HCT116 (cell line): ENCODE results near the gene CDHR4.

Source experiments
- CEBPB ChIP-seq: IDR thresholded peaks from 2 replicates; pipeline ENCODE4 v1.6.1; 2012; ENCODE audit warnings: low read depth
- CTCF ChIP-seq, 3 experiments: fragments of 200-600 bp in 1 of 3; sonication (generic) in 1 of 3; IDR thresholded peaks in 2 of 3; conservative IDR thresholded peaks in 1 of 3; 2 replicates each; pipeline ENCODE4 v1.5.1; 2012 to 2017; ENCODE audit warnings: low read depth in 2 of 3, low read length in 2 of 3, antibody characterized with exemption in 1 of 3, borderline replicate concordance in 1 of 3, control low read depth in 1 of 3, mild to moderate bottlenecking in 1 of 3, mixed read lengths in 1 of 3, mixed run types in 1 of 3, moderate library complexity in 1 of 3; ENCODE audit not compliant: insufficient read depth in 1 of 3
- EZH2 ChIP-seq: fragments of 200-600 bp; sonication (generic); IDR thresholded peaks from 2 replicates; pipeline ENCODE4 v1.6.1; 2017; ENCODE audit warnings: antibody characterized with exemption, mixed run types
- EZH2phosphoT487 ChIP-seq: fragments of 200-600 bp; IDR thresholded peaks from 2 replicates; pipeline ENCODE4 v1.6.1; 2018; ENCODE audit warnings: antibody characterized with exemption, borderline replicate concordance
- POLR2A ChIP-seq: IDR thresholded peaks from 2 replicates; pipeline ENCODE4 v1.7.0; 2011; ENCODE audit warnings: borderline replicate concordance; ENCODE audit not compliant: insufficient read depth, insufficient read length; ENCODE audit errors: extremely low read depth
- POLR2AphosphoS5 ChIP-seq: IDR thresholded peaks from 2 replicates; pipeline ENCODE4 v1.6.1; 2011; ENCODE audit warnings: mild to moderate bottlenecking, low read depth, low read length, moderate library complexity
- RAD21 ChIP-seq: IDR thresholded peaks from 2 replicates; pipeline ENCODE4 v1.6.1; 2012; ENCODE audit warnings: low read depth, mild to moderate bottlenecking
- REST ChIP-seq: IDR thresholded peaks from 2 replicates; pipeline ENCODE4 v1.6.1; 2012; ENCODE audit warnings: low read depth
- SIN3A ChIP-seq: IDR thresholded peaks from 2 replicates; pipeline ENCODE4 v1.6.1; 2012; ENCODE audit warnings: low read depth
- SP1 ChIP-seq: IDR thresholded peaks from 2 replicates; pipeline ENCODE4 v1.6.1; 2012; ENCODE audit warnings: low read depth
- YY1 ChIP-seq: IDR thresholded peaks from 2 replicates; pipeline ENCODE4 v1.6.1; 2011; ENCODE audit warnings: low read length, low read depth, moderate library complexity, mild to moderate bottlenecking; ENCODE audit not compliant: insufficient replicate concordance; ENCODE audit errors: extremely low read depth
- ZFX ChIP-seq: fragments of 450-650 bp; IDR thresholded peaks from 2 replicates; pipeline ENCODE4 v1.6.1; 2017
- TF ChIP-seq, protein P1 (sequence below): IDR thresholded peaks from 2 replicates; pipeline ENCODE4 v1.6.1; 2012
- TF ChIP-seq, protein P2 (sequence below): IDR thresholded peaks from 2 replicates; pipeline ENCODE4 v1.6.1; 2011; ENCODE audit warnings: mild to moderate bottlenecking, low read length, moderate library complexity; ENCODE audit not compliant: insufficient replicate concordance; ENCODE audit errors: extremely low read depth

- TF ChIP-seq CTCF (IDR thresholded peaks at IDR 0.05 in 2 of 3, conservative IDR thresholded peaks at IDR 0.05 in 1 of 3; ENCODE audit: borderline replicate concordance in 1 of 3, insufficient read depth in 1 of 3, low read depth in 2 of 3, low read length in 2 of 3) (no peak), SIN3A (no peak), CEBPB (no peak), EZH2phosphoT487 (no peak), POLR2A (no peak), RAD21 (no peak), POLR2AphosphoS5 (no peak), EZH2 (no peak), SP1 (no peak), REST (no peak), YY1 (no peak), ZFX (no peak)
- TF ChIP-seq, protein P1, sequence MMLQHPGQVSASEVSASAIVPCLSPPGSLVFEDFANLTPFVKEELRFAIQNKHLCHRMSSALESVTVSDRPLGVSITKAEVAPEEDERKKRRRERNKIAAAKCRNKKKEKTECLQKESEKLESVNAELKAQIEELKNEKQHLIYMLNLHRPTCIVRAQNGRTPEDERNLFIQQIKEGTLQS, result no peak
- TF ChIP-seq, protein P2, sequence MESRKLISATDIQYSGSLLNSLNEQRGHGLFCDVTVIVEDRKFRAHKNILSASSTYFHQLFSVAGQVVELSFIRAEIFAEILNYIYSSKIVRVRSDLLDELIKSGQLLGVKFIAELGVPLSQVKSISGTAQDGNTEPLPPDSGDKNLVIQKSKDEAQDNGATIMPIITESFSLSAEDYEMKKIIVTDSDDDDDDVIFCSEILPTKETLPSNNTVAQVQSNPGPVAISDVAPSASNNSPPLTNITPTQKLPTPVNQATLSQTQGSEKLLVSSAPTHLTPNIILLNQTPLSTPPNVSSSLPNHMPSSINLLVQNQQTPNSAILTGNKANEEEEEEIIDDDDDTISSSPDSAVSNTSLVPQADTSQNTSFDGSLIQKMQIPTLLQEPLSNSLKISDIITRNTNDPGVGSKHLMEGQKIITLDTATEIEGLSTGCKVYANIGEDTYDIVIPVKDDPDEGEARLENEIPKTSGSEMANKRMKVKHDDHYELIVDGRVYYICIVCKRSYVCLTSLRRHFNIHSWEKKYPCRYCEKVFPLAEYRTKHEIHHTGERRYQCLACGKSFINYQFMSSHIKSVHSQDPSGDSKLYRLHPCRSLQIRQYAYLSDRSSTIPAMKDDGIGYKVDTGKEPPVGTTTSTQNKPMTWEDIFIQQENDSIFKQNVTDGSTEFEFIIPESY, result no peak
These were observed 26.3 kb upstream of the CDHR4 start for GRCh38 chr3:49826016-49826415.
